HG03064 (cell line): Measurements from ENCODE around the gene PROC.

Experiments
- ATAC-seq: cut with Tn5 transposase; IDR thresholded peaks from one replicate; pipeline ENCODE4 v1.9.1; 2021; ENCODE audit warnings: low read depth; ENCODE audit not compliant: unreplicated experiment

Gene PROC

DNA sequence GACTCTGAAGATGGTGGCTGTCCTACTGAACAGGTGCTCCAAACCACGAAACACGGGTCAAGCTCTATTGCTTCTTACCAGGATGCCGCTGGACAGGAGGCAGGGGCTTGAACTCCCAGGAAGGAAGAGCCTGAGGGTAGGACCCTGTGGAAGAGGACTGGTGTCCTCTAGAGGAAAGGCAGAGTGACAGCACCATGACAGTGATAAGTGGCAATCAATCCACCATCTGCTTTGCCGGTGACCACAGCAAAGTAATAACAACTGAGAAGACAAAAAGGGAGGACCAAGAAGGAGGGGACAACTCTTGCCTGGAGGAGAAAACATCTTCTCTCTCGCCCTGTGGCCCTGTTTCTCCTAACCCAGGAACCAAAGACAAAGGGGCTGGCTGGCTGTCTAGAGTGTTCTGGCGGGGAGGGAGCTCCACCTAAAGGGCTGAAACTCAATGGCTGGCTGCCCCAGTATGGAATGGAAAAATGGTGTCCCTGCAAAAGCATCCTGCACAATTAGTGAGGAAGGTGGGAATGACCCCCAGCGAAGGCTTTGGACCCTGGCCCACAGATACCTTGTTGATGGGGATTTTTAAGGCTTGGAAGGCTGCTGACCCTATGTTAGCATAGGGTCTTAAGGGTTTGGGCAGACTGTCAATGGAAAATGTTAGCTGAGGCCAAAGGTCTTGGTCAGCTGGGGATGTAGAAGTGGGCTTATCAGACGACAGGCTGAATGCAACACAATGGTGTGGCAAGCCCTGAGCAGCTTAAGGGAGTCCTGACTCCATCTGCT, 35.4 kb downstream of the PROC start:
- no peak for ATAC-seq

DNA sequence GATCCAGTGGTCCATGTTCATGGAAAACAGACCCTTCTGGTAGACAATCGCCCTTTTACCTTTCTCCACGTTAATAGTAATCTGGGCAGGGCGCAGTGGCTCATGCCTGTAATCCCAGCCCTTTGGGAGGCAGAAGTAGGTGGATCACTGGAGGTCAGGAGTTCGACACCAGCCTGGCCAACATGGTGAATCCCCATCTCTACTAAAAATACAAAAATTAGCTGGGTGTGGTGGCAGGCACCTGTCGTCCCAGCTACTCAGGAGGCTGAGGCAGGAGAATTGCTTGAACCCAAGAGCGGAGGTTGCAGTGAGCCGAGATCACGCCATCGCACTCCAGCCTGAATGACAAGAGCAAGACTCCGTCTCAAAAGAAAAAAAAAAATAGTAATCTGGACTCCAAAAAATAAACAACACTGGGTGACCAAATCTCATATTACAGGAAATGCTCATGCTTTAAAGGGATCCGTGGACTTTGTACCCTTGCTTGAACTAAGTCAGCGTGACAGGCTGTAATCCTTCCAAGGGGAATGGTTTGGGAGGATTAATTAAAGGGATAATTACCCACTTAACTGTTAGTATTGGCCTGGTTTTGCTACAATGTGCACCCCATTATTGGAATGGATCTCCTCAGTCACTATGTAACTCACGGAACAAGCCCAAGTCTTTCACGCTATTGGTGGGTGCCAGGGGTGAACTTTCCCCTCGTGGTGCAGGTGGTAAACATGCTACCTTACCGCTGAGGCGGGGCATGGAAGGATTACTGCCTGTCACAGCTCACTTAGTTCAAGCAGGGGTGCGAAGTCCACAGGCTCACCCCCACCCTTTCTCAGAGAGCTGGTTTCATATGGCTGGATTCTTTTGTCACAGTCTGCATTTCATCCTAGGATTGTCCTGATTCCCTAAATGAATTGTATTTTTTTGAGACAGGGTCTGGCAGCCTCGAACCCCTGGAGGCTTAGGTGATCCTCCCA, 36.7 kb downstream of the PROC start:
- no peak for ATAC-seq

DNA sequence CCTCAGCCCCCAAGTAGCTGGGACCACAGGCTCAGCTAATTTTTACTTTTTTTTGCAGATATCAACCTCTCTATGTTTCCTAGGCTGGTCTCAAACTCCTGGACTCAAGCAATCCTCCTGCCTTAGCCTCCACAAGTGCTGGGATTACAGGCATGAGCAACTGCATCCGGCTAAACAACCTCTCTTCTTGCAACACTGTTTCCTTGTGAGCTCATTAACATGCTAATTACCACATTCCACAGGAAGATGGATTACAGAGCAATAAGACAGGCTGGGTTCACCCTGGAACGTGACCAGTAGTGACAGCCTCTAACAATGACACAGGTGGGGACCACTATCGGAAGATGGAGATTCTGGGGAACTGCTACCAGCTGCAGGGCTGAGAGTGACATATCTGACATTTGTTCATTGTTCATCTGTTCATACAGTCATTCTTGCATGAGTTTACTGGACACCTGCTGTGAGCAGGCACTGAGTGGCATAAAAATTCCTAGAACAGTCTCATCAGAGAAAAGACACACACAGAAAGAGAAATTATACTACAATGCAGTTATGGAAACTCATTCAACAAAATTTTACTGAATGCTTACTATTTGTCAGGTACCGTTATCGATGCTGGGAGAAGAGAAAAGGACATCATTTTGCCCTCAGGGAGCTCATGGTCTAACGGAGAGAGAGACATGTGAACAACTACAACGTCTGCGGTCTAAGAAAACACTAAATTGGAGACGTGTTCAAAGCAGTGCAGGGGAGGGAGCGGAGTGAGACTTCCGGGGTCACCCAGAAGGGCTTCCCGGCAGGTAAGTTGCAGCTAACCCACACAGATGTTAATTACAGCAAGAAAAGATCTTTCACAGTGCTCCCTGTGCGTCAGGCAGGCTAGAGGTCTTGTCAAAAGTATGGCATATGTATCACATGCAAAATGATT, 37.6 kb downstream of the PROC start:
- ATAC-seq = no peak

DNA sequence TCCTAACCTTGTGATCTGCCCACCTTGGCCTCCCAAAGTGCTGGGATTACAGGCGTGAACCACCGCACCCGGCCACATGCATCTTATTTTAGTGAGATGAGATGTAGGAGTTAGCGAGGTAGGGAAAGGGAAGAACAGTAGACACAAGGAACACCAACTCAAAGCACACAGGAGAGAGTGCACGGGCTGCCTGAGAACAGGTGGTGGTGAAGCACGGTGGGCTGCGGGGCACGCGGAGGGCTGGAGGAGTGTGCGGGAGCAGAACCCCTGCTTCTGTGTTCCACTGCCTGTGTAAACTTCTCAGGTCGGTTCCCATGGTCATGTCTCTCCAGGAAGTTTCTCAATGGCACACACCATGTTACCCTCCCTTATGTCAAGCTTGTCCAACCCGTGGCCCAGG, 38.7 kb downstream of the PROC start:
- no peak for ATAC-seq

DNA sequence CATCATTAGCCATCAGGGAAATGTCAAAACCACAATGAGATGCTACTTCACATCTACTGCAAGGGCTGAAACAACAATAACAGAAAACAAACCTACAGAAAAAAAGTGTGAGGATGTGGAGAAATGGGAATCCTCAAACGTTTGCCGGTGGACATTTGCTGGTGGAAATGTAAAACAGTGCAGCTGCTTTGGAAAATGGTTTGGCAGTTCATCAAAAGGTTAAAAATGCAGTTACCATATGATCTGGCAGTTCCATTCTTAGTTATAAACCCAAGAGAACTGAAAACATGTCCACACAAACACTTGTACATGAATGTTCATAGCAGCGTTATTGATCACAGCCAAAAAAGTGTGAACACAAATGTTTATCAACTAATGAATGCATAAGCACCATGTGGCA, 44.2 kb downstream of the PROC start:
- no peak for ATAC-seq

DNA sequence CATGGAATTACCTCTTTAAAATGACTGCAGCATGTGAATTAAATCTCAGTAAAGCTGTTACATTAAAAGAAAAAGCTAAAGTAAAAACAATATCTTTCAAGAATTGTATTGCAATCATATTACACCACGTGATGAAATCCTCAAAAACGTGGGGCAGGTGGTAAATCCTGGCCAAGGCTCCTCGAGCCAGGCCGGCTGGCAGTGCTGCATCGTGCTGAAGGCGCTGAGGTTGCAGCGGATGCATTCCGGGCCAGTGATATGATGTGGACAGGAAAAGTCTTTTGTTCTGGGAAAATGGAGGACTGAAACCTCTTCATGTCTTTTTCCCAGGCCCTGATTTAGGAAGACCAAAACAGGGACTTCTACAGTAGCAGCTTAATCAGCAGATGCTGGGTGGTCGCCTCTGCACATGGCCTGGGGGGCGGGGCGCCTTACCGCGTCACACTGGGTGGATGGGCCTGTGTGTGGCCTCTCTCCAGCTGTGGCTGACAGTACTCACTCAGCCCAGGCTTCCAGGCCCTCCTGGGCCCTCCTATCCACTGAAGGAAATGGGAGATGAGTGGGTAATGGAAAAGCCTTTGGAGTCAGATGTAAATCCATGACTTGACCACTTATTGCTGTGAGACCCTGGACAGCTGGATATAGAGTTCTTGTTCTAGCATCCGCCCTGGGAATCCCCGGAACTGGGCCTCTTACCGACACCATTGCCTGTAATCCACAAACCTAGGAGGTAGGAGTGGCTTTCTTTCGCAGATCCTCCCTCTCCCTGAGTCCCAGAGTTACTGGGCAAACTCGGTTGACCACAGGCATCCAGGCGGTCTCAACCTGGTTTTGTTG, 45.1 kb downstream of the PROC start:
- ATAC-seq = no peak

DNA sequence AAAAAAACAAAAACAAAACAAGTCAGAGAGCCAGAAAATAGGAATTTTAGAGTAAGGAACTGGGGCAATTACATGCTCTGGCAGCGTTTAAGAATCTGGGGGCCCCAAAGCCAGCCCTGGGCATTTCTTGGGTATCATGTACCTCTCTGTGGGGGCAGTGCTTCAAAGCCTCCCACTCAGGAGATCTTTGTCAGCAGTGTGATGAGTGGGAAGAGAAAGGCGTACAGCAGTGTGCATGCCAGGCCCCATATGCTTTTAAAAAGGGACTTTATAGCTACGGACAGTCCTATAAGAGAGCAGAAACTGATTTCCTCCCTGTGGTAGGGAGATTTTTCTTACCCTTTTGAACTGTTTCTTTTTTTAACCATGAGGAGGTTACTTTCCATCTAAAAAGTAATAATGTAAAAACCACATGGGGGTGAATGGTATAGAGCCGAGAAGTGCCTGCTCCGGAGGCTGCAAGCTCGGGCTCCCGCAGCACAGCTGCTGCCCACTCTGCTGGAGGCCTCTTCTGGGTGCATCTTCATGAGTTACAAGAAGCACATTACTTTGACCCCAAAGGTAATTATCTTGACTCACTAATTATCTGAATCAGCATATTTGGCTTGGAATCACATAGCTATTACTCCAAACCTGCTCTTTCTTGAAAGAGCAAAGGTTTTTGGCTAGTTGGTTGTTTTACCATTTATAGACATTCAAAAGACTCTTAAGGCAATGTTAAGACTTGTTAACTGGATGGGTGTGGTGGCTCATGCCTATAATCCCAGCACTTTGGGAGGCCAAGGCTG, 46.4 kb downstream of the PROC start:
- ATAC-seq = no peak

DNA sequence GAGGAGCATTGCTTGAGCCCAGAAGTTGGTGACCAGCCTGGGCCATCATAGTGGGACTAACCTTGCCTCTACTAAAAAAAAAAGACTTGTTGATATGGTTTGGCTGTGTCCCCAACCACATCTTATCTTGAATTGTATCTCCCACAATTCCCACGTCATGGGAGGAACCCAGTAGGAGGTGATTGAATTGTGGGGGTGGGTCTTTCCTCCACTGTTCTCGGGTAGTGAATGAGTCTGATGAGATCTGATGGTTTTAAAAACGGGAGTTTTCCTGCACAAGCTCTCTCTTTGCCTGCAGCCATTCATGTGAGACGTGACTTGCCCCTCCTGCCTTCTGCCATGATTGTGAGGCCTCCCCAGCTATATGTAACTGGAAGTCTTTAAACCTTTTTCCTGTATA, 47.0 kb downstream of the PROC start:
- no peak for ATAC-seq

DNA sequence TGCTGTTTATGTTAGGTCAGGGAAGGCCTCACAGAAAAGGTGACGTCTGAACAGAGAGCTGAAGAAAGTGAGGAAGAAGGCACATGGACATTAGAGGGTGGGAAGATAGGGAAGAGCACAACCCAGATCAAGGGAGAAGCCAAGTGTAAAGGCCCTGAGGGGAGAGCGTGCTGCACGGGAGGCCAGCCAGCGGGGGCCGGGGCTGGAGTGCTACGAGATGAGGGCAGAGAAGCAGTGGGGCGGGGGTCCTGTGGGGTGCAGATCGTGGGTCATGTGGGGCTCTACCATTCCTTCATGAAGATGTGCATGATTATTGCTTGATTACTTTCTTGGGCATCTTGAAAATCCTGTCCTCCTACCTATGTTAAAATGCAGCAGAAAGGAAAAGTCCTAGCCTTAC, 50.8 kb downstream of the PROC start:
- no peak for ATAC-seq

DNA sequence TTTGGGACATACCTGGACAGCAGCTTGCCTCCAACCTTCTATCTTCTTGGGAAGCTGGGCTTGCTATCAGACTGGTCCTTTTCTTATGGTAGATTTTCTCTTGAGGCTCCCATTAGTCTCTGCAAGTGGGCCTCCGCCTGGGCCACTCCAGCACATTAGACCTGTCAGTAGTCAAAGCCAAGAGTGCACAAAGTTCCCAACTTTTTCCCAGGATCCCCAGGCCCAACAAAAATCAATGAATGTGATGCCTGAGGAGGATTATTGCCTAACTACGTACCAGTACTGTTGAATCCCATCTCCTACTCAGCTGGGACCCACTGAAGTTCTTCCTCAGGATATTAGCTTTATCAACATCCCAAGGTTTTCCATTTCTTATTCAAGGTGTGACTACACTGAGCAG, 51.7 kb downstream of the PROC start:
- no peak for ATAC-seq

DNA sequence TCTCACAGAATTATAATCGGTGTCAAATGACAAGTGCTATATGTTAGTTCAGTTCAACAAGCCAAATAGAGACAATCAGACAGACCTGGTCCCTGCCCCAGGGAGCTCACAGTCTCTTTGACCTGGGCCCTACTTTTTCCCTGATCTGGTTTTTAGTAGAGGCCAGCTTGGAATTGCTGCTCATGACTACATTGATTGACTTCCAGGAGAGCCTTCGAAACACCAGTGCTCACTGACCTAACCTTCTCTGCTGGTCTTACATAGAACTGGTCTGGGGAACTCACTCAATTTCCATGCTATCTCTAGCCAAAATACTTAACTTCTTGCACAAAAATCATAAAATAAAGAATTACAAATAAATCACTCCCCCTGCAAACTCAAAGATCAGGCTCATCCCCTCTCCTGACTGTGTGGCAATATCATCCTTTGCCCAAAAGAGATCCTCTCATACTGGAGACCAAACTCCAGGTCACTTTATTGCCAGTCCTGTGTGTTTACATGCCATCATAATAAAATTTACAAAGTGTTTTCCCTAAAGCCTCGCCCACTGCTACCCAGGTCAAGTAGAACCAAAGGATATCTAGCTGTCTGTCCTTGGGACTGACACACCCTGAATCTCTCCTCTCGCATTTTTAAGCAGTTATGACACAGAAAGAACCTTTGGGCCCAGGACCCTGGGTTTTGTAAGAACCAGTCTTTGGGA, 53.2 kb downstream of the PROC start:
- ATAC-seq = no peak

DNA sequence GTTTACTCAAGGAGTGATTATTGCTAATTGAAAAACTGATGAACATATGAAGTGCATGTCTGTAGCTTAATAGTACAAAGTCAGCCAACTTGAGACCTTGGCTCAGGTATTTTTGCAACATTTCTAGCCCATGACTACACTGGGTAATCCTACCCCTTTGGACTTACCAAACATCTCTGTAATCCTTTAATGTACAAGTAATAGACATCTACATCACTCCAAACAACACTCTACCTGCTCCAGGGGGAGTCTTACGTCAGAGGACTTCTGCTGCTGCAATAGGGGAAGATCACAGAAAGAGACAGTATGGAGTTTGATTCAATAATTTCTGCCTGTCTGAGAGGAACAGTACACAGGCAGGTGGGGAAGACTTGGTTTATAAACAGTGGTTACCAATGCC, 54.0 kb downstream of the PROC start:
- no peak for ATAC-seq

DNA sequence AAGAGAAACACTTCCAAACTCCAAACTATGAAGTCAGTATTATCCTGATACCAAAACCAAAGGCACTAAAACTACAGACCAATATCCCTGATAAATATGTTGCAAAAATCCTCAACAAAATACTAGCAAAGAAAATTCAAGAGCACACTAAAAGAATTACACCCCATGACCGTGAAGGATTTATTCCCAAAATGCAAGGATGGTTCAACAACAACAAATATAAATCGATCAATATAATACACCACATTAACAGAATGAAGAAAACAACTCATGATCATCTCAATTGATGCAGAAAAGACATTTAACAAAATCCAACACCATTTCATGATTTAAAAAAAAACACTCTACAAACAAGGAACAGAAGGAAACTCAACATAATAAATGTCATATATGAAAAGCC, 57.6 kb downstream of the PROC start:
- ATAC-seq = no peak
